ENCODE measurements around the gene PPP2R5A.

PPP2R5A gene

GRCh38 chr1:212285685-212286555 is 710 bp downstream of the PPP2R5A start:
- H3K4me3 ChIP-seq (ENCODE audit: low read length) = peak overlapping the region; percentile 97
- no peak for TF ChIP-seq ZNF274 (IDR thresholded peaks at IDR 0.05; ENCODE audit: low read depth, low read length)

DNA sequence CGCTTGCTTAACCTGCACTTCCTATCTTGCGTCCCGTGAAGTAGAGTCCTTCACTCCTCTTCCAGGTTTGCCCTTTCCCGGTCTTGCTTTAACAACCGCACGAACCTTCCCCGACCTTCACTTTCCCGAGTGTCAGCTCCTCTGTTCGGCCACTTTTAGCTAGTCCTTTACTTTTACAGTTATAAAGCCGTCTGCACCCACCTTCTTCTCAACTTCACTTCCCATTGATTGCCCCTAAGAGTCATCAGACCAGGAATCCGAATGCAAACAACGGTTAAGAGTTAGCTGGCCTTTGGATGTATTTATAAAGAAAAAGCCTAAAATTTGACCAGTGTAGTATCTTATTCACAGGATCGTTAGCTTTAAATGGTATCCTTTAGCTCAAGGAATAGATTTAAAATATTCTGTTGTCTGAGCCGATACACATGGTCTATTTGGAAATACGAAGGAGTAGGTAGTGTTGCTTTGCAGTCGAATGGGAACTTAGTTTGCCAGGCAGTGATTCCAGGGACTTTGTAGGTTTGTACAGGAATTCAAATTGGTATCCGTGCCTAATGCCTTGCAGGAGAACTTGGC is 1.4 kb downstream of the PPP2R5A start:
- TF ChIP-seq ZNF274 (IDR thresholded peaks at IDR 0.05; ENCODE audit: low read depth, low read length) = no peak
- H3K4me3 ChIP-seq (ENCODE audit: low read length) = peak overlapping the region; percentile 97

GRCh38 chr1:212287261-212287895 is 2.2 kb downstream of the PPP2R5A start:
- no peak for TF ChIP-seq ZNF274 (IDR thresholded peaks at IDR 0.05; ENCODE audit: low read depth, low read length)

GRCh38 chr1:212287995-212288394 is 2.8 kb downstream of the PPP2R5A start:
- peak overlapping the region; percentile 27; the same call in 1 of the 2 replicates for H3K4me3 ChIP-seq (ENCODE audit: low read length)

More at GRCh38 chr1:212287261-212287895, 2.2 kb downstream of the PPP2R5A start:
- H3K4me3 ChIP-seq (ENCODE audit: low read length) = peak overlapping the region; percentile 97

- no peak for TF ChIP-seq ZNF274 (IDR thresholded peaks at IDR 0.05; ENCODE audit: low read depth, low read length)
- no peak overlapping the region; the same call in 1 of the 2 replicates for H3K4me3 ChIP-seq (ENCODE audit: low read length)
Observed at GRCh38 chr1:212288615-212289014, 3.4 kb downstream of the PPP2R5A start.

- no peak overlapping the region; the same call in 1 of the 2 replicates for H3K4me3 ChIP-seq (ENCODE audit: low read length)
- no peak for TF ChIP-seq ZNF274 (IDR thresholded peaks at IDR 0.05; ENCODE audit: low read depth, low read length)
Observed at GRCh38 chr1:212289262-212290077, 4.3 kb downstream of the PPP2R5A start.

GRCh38 chr1:212290608-212291007 is 5.4 kb downstream of the PPP2R5A start:
- no peak overlapping the region for H3K4me3 ChIP-seq (ENCODE audit: low read length)
- TF ChIP-seq ZNF274 (IDR thresholded peaks at IDR 0.05; ENCODE audit: low read depth, low read length) = no peak

DNA sequence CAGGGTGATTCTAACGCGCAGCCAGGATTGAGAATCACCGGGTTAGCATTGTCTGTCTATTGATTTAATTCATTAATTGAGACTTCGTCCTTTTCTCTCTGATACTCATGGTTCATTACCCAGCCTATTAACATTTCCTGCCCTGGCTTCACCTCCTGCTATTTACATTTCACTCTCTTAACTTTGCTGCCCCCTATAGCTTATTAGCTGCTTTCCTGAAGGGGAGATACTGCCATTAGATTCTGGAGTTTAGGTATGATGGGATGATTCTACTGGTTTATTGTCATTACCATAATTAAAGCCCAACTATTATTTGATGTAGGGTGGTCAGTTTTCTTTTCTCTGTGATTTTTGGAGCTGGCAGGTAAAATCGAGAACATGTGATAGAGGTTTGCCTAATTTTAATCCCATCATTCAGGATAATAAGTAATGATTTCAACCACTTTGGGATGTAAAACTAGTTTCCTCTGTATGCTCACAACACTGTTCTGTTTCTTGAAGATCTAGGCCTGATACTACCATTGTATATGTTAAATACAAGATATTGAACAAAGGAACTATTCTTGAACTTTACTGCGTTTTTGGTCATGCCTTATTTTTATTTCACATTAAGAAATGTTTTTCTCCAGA is 6.4 kb downstream of the PPP2R5A start:
- TF ChIP-seq ZNF274 (IDR thresholded peaks at IDR 0.05; ENCODE audit: low read depth, low read length) = no peak
- H3K4me3 ChIP-seq (ENCODE audit: low read length) = no peak overlapping the region; the same call in 1 of the 2 replicates

DNA sequence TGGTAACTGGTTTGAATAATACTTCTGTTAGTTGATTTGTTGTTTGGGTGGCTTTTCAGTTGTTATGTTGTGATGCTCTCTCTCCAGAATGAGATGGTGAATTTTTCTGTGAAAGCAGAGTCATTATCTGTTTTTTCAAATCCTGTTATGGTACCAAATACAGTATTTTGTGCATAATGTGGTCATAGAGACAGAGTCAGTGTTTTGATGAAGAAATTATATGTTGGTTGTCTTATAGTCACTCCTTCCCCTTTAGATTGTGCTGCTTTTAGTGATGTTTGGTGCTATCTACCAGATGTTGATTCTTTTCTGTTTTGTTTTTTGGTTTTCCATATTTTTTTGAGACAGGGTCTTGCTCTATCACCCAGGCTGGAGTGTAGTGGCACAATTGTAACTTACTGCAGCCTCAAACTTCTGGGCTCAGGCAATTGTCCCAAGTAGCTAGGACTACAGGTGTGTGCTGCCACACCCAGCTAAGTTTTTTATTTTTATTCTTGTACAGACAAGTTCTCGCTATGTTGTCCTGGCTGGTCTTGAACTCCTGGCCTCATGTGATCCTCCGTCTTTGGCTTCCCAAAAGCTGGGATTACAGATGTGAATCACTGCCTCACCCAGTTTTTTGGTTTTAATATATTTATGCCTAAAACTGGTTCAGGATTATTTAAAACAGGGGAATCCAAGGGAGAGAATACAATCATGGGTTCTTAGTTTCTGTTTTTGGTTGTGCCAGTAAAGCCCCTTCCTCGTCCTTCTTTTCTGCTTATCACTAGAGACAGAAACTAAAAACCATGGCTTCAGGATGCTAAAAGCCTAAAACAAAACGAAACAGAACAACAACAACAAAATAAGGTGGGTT is 7.3 kb downstream of the PPP2R5A start:
- peak overlapping the region; percentile 29 for H3K4me3 ChIP-seq (ENCODE audit: low read length)
- no peak for TF ChIP-seq ZNF274 (IDR thresholded peaks at IDR 0.05; ENCODE audit: low read depth, low read length)

DNA sequence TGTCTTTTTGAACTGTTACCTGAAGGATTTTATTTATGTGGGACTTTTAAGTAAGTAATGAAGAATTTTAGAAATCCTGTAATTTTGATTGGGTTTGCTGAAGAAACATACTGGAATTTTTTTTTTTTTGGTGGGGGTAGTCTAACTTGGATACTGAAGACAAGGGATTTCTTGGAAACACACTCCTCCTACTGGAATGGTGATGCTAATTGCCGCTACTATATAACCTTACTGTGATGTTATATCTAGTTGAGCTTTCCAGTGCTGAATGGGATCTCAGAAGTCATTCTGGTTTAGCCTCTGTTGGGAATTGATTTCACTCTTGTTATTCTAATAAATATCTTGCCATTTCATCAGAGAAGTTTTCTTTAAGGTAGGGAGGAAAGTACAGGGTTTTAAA is 8.4 kb downstream of the PPP2R5A start:
- H3K4me3 ChIP-seq (ENCODE audit: low read length) = peak overlapping the region; percentile 22; the same call in 1 of the 2 replicates
- no peak for TF ChIP-seq ZNF274 (IDR thresholded peaks at IDR 0.05; ENCODE audit: low read depth, low read length)

GRCh38 chr1:212294983-212295382 is 9.8 kb downstream of the PPP2R5A start:
- TF ChIP-seq ZNF274 (IDR thresholded peaks at IDR 0.05; ENCODE audit: low read depth, low read length) = no peak
- H3K4me3 ChIP-seq (ENCODE audit: low read length) = no peak overlapping the region

DNA sequence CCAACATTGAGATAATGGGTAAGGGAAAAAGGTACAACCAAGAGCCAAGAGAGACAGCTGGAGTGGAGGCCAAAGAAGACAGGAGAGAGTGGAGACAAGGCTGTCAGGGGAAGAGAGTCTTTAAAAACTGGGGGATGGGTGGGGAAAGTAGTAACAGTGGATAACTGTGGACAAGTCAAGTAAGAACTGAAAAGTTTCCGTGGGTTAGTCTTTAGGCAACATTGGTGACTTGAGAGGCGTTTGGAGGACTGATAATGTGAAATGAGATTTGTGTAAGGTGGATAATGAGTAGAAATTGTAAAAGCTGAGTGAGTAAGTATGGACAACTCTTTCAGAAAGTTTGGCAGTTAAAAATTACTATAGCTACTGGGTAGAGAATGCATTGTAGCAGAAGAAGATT is 10.4 kb downstream of the PPP2R5A start:
- TF ChIP-seq ZNF274 (IDR thresholded peaks at IDR 0.05; ENCODE audit: low read depth, low read length) = no peak
- H3K4me3 ChIP-seq (ENCODE audit: low read length) = no peak overlapping the region

GRCh38 chr1:212297338-212297737 is 12.1 kb downstream of the PPP2R5A start:
- no peak for TF ChIP-seq ZNF274 (IDR thresholded peaks at IDR 0.05; ENCODE audit: low read depth, low read length)
- no peak overlapping the region for H3K4me3 ChIP-seq (ENCODE audit: low read length)
